ENCODE measurements around the gene HBEGF.
A peak's percentile ranks its signal among the peaks of the same experiment; 100 is the strongest.

Gene HBEGF

GRCh38 chr5:140311011-140311467, 35.4 kb downstream of the HBEGF start:
- DNase-seq (ENCODE audit: low read depth): no peak
- TF ChIP-seq MAX (IDR thresholded peaks at IDR 0.05; ENCODE audit: low read depth, low read length) (no peak), POLR2A (IDR thresholded peaks at IDR 0.05; ENCODE audit: extremely low read depth, insufficient read length) (no peak), CTCF (IDR thresholded peaks at IDR 0.05; ENCODE audit: low read depth, low read length) (no peak), MYC (IDR thresholded peaks at IDR 0.05; ENCODE audit: low read depth, low read length) (no peak)
- H3K4me3 ChIP-seq (ENCODE audit: low read depth, low read length): no peak overlapping the region

- no peak for TF ChIP-seq MAX (IDR thresholded peaks at IDR 0.05; ENCODE audit: low read depth, low read length)
- no peak for TF ChIP-seq MYC (IDR thresholded peaks at IDR 0.05; ENCODE audit: low read depth, low read length)
- TF ChIP-seq POLR2A (IDR thresholded peaks at IDR 0.05; ENCODE audit: extremely low read depth, insufficient read length): no peak
- TF ChIP-seq CTCF (IDR thresholded peaks at IDR 0.05; ENCODE audit: low read depth, low read length): no peak
- no peak overlapping the region for H3K4me3 ChIP-seq (ENCODE audit: low read depth, low read length)
- no peak for DNase-seq (ENCODE audit: low read depth)
Observed at GRCh38 chr5:140310434-140310833, 36.0 kb downstream of the HBEGF start.

GRCh38 chr5:140309706-140310249, 36.6 kb downstream of the HBEGF start:
- no peak for DNase-seq (ENCODE audit: low read depth)
- TF ChIP-seq MAX (IDR thresholded peaks at IDR 0.05; ENCODE audit: low read depth, low read length): no peak
- TF ChIP-seq CTCF (IDR thresholded peaks at IDR 0.05; ENCODE audit: low read depth, low read length): no peak
- TF ChIP-seq MYC (IDR thresholded peaks at IDR 0.05; ENCODE audit: low read depth, low read length): no peak
- no peak for TF ChIP-seq POLR2A (IDR thresholded peaks at IDR 0.05; ENCODE audit: extremely low read depth, insufficient read length)
- no peak overlapping the region for H3K4me3 ChIP-seq (ENCODE audit: low read depth, low read length)

GRCh38 chr5:140305471-140305870, 40.9 kb downstream of the HBEGF start:
- DNase-seq (ENCODE audit: low read depth): no peak
- no peak overlapping the region for H3K4me3 ChIP-seq (ENCODE audit: low read depth, low read length)
- TF ChIP-seq POLR2A (IDR thresholded peaks at IDR 0.05; ENCODE audit: extremely low read depth, insufficient read length) (no peak), CTCF (IDR thresholded peaks at IDR 0.05; ENCODE audit: low read depth, low read length) (no peak), MYC (IDR thresholded peaks at IDR 0.05; ENCODE audit: low read depth, low read length) (no peak), MAX (IDR thresholded peaks at IDR 0.05; ENCODE audit: low read depth, low read length) (no peak)

- peak overlapping the region; percentile 99 for H3K4me3 ChIP-seq (ENCODE audit: low read depth, low read length)
Observed at GRCh38 chr5:140303966-140304365, 42.4 kb downstream of the HBEGF start.

More at GRCh38 chr5:140303966-140304365, 42.4 kb downstream of the HBEGF start:
- TF ChIP-seq CTCF (IDR thresholded peaks at IDR 0.05; ENCODE audit: low read depth, low read length): no peak
- no peak for TF ChIP-seq MAX (IDR thresholded peaks at IDR 0.05; ENCODE audit: low read depth, low read length)
- no peak for TF ChIP-seq POLR2A (IDR thresholded peaks at IDR 0.05; ENCODE audit: extremely low read depth, insufficient read length)
- no peak for TF ChIP-seq MYC (IDR thresholded peaks at IDR 0.05; ENCODE audit: low read depth, low read length)
- DNase-seq (ENCODE audit: low read depth): peak; percentile 61
